Nephron (organoid): ENCODE results near the gene SETBP1.

Source experiments
- H3K27ac Mint-ChIP-seq, 3 experiments: 2 replicates each; pipeline ENCODE4 v1.8.0; 2020; ENCODE audit warnings: mixed read lengths in 3 of 3, mild to moderate bottlenecking in 2 of 3, moderate library complexity in 1 of 3
- H3K27me3 Mint-ChIP-seq: 2 replicates; pipeline ENCODE4 v1.8.0; 2021; ENCODE audit warnings: low read depth, mild to moderate bottlenecking, moderate library complexity, mixed read lengths
- H3K36me3 Mint-ChIP-seq: 2 replicates; pipeline ENCODE4 v1.8.0; 2020; ENCODE audit warnings: low read depth, mixed read lengths
- H3K4me1 Mint-ChIP-seq: 2 replicates; pipeline ENCODE4 v1.8.0; 2020; ENCODE audit warnings: mixed read lengths
- H3K4me3 Mint-ChIP-seq, 3 experiments: 2 replicates each; pipeline ENCODE4 v1.8.0; 2020; ENCODE audit warnings: mild to moderate bottlenecking in 3 of 3, mixed read lengths in 3 of 3, moderate library complexity in 2 of 3
- H3K9me3 Mint-ChIP-seq: 2 replicates; pipeline ENCODE4 v1.8.0; 2020; ENCODE audit warnings: mixed read lengths
- CTCF ChIP-seq, 3 experiments: fragments of 200-600 bp; sonication (generic); IDR thresholded peaks; one replicate each; pipeline ENCODE4 v1.5.0; 2021; ENCODE audit warnings: antibody characterized with exemption in 3 of 3; ENCODE audit not compliant: unreplicated experiment in 3 of 3

SETBP1 gene

DNA sequence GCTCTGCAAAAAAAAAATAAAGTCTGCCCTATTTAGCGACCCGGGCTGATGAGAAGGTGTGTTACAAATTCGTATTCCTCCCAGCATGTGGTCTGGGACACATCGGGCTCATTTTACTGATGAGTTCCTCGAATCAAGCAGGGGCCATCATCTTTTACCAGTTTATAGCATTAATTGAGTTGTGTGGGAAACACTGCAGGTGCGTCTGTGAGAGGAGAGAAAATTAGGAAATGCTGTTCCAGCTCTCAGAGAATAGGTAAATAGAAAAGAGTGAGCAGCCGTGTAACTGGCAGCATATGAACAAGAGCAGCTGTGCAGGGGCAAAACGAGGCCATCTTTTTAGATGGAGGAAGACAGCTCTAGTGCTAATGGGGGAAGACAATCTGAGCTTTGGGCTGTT lies 216.7 kb downstream of the SETBP1 start:
- Mint-ChIP-seq H3K27ac (peak overlapping the region; percentile 17 to 85 (median 22)), H3K36me3 (peaks cover 17% of the 10 kb centered on the region), H3K27me3 (no peaks in the 10 kb centered on the region), H3K4me3 (no peak overlapping the region), H3K4me1 (peaks cover 51% of the 10 kb centered on the region), H3K9me3 (peaks cover 3% of the 10 kb centered on the region)
- TF ChIP-seq CTCF (IDR thresholded peaks at IDR 0.05; ENCODE audit: unreplicated experiment in 3 of 3), result no peak

GRCh38 chr18:44897816-44898215 lies 217.1 kb downstream of the SETBP1 start:
- H3K4me3 Mint-ChIP-seq, result no peak overlapping the region
- peaks cover 51% of the 10 kb centered on the region for H3K4me1 Mint-ChIP-seq
- H3K27me3 Mint-ChIP-seq, result no peaks in the 10 kb centered on the region
- H3K27ac Mint-ChIP-seq, result peak overlapping the region; percentile 17 to 88 (median 85)
- H3K36me3 Mint-ChIP-seq, result peaks cover 13% of the 10 kb centered on the region
- no peak for TF ChIP-seq CTCF (IDR thresholded peaks at IDR 0.05; ENCODE audit: unreplicated experiment in 3 of 3)
- peaks cover under 1% of the 10 kb centered on the region for H3K9me3 Mint-ChIP-seq

- H3K9me3 Mint-ChIP-seq, result no peaks in the 10 kb centered on the region
- H3K27me3 Mint-ChIP-seq, result no peaks in the 10 kb centered on the region
- peaks cover 51% of the 10 kb centered on the region for H3K4me1 Mint-ChIP-seq
- peak overlapping the region; percentile 78 to 88 (median 85) for H3K27ac Mint-ChIP-seq
- no peak overlapping the region for H3K4me3 Mint-ChIP-seq
- H3K36me3 Mint-ChIP-seq, result peaks cover 10% of the 10 kb centered on the region
- TF ChIP-seq CTCF (IDR thresholded peaks at IDR 0.05; ENCODE audit: unreplicated experiment in 3 of 3), result no peak
These were observed 217.8 kb downstream of the SETBP1 start for GRCh38 chr18:44898498-44898897.

GRCh38 chr18:44899832-44900231 lies 219.1 kb downstream of the SETBP1 start:
- Mint-ChIP-seq H3K9me3 (no peaks in the 10 kb centered on the region), H3K36me3 (peaks cover 9% of the 10 kb centered on the region), H3K4me3 (no peak overlapping the region), H3K27me3 (no peaks in the 10 kb centered on the region), H3K27ac (no peak overlapping the region), H3K4me1 (peaks cover 39% of the 10 kb centered on the region)
- TF ChIP-seq CTCF (IDR thresholded peaks at IDR 0.05; ENCODE audit: unreplicated experiment in 3 of 3), result no peak

DNA sequence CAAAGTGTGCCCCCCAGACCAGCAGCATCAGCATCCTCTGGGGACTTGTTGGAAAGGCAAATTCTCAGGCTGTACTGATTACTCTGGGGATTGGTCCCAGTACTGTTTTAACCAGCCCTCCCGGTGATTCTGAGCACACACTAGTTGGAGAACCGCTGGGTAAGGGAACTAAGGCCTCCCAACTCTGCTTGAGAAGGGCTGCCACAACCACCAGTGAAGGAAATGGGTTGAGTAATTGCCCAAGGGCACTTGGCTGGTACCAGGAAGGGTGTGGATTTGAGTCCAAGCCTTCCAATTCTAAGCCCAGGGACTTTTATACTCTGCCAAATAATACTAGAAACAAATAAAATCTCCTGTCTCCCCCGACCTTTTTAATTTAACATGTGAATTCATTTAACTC lies 219.9 kb downstream of the SETBP1 start:
- TF ChIP-seq CTCF (IDR thresholded peaks at IDR 0.05; ENCODE audit: unreplicated experiment in 3 of 3), result no peak
- peak overlapping the region in 1 of 3 experiments; percentile 1 for H3K27ac Mint-ChIP-seq
- H3K36me3 Mint-ChIP-seq, result peaks cover 10% of the 10 kb centered on the region
- no peaks in the 10 kb centered on the region for H3K9me3 Mint-ChIP-seq
- no peaks in the 10 kb centered on the region for H3K27me3 Mint-ChIP-seq
- H3K4me3 Mint-ChIP-seq, result no peak overlapping the region
- peaks cover 39% of the 10 kb centered on the region for H3K4me1 Mint-ChIP-seq

DNA sequence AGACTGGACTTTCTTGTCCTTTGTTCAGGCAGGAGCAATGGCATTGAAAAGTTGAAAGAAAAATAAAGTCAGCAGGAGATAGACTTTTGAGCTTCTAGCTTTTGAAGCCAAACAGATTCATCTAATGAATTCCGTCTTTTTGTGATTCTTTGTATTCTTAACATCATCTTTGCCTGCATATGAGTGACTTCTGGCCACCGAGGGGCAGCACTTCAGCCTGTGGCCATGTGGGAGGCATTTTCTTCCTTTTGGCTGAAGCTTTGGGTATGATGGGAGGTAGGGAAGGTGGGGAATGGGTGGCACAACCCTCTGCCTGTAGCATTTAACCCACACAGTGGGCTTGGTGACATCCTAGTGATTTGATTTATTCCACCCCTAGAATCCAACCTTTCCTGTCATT lies 220.6 kb downstream of the SETBP1 start:
- no peaks in the 10 kb centered on the region for H3K27me3 Mint-ChIP-seq
- H3K4me3 Mint-ChIP-seq, result no peak overlapping the region
- peaks cover 39% of the 10 kb centered on the region for H3K4me1 Mint-ChIP-seq
- no peaks in the 10 kb centered on the region for H3K9me3 Mint-ChIP-seq
- peak overlapping the region in 2 of 3 experiments; percentile 1 to 15 for H3K27ac Mint-ChIP-seq
- peak in 1 of 3 experiments; percentile 8 for TF ChIP-seq CTCF (IDR thresholded peaks at IDR 0.05; ENCODE audit: unreplicated experiment in 3 of 3)
- peaks cover 12% of the 10 kb centered on the region for H3K36me3 Mint-ChIP-seq
